Activated CD4-positive, alpha-beta T cell treated with anti-CD3 and anti-CD28 coated beads, Interleukin-10, Interleukin-2, amounts not matched to agents 100 ng/mL and 50 ng/mL, durations not matched to agents 16 hours and 8 hours (primary cell): ENCODE results near the gene PRDM16.

Experiments
- DNase-seq: peaks from one replicate; pipeline ENCODE4 v3.0.0-alpha.2; 2020

The PRDM16 gene

DNA sequence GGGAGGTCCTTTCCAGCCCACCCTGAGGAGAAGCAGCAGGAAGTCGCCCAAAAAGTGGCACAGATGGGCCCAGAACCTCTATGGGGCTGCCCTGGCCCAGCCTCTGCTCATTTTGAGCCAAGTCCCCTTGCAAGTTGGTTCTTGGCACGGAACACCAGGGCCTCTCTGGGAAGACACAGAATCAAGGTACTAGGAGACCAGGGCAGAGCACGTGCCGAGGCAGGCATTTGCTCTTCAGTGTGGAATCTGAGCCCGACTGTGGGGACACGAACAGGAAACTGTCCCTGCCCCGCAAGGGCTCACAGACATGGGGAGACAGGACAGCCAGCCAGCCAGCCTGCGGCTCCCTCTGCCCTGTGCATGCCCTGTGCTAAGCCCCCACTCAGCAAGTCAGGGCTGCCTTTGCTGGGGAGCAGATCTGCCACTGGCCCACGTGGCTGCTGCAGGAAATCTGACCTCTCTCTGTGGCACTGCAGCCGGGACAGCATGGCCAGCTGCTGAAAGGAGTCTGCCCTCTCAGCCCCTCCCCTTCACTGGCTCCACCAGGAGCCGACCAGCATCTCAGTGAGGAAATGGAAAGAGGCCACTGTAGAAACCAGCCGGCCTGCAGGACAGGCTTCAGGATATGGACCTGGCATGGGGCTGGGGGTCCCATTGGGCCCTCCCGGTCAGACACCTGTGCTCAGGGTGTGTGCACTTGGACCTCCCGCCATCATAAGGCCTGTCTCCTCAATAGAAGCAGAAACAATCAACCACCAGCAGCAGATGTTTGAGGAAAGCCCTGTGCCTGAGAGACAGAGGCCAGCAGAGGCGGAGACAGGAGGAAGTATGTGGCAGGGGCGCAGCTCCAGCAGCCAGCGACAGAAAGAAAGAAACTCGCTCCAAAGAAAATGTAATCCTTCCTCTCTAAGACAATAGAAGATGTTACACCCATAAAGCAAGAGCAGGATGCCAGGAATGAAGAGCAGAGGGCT, 389.2 kb downstream of the PRDM16 start:
- no peak for DNase-seq

- DNase-seq: no peak
Measured at GRCh38 chr1:3459051-3459908, 390.3 kb downstream of the PRDM16 start.

- DNase-seq: no peak
Measured at GRCh38 chr1:3459940-3460671, 391.1 kb downstream of the PRDM16 start.

DNA sequence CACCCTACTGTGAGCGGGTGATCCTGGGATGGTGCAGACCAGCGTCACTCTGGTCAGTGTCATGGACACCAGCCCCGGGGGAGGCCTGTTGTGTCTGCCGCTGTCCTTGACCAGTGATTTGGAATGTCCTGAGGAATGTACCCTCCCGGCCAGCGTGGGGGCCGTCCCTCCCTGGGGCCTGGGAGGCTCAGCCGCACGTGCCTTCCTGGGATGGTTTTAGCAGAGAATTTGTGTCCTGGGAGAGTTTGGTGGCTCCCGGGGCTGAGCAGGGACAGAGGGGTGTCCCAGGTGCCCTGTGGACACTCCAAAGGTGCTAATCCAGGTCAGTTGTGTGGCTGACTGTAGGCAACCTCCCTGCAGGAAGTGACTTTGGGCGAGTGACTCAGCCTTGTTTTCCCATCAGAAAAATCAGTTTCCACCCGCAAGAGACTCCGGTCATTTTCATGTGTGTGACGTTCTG, 391.7 kb downstream of the PRDM16 start:
- no peak for DNase-seq

DNA sequence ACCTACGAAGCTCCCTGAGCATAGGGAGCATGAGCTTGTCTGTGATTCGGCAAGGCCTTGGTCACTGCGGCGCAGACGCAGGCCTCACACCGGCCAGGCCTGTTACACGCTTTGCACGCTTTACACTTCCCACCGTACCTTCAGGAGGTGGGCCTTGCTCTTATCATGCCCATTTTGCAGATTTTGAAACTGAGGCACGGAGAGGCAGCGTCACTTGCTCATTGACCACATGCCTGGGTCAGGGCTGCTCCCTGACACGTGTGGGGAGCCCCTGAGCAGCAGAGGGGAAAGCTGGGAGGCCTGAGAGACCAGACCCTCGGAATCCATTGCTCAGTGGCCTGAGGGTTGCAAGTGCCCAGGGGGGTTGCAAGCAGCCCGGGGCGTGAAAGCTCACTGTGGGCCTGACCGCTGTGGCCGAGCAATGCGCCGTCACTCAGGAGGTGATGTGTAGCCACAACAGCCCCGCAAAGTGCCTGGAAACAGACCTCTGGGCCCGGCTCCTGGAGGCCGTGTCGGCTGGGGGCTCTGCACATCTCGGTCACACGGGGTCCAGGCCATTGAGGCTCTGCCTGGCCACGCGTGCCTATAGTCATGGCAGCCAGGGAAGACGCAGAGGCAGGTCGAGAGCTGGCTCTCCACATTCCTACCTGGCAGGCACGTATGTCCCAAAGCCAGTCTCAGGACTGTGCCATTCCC, 392.4 kb downstream of the PRDM16 start:
- DNase-seq: no peak

DNA sequence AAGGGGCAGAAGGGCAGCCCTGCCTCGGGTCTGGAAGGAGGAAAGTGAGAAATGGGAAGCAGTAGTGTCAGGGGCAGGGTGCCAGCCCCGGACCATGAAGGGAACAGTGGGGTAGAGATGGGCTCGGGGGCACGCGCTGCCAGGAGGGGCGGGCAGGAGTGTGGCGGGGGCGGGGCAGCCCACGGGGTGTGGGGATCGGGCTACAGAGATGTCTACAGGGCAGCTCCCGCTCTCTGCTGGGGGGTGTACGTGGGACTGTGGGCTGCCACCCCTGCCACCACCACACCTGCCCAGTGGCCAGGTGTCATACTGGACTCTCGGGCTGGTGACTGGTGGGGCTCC, 392.9 kb downstream of the PRDM16 start:
- no peak for DNase-seq

GRCh38 chr1:3462356-3463012, 393.5 kb downstream of the PRDM16 start:
- DNase-seq: no peak

DNA sequence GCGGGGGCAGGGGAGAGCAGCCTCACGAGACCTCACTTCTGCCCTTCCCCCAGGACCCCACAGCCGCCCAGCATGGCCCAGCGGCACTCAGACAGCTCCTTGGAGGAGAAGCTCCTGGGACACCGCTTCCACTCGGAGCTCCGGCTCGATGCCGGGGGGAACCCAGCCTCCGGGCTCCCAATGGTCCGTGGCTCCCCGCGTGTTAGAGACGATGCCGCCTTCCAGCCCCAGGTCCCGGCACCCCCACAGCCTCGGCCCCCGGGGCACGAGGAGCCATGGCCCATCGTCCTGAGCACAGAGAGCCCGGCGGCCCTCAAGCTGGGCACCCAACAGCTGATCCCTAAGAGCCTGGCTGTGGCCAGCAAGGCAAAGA, 394.0 kb downstream of the PRDM16 start:
- no peak for DNase-seq

DNA sequence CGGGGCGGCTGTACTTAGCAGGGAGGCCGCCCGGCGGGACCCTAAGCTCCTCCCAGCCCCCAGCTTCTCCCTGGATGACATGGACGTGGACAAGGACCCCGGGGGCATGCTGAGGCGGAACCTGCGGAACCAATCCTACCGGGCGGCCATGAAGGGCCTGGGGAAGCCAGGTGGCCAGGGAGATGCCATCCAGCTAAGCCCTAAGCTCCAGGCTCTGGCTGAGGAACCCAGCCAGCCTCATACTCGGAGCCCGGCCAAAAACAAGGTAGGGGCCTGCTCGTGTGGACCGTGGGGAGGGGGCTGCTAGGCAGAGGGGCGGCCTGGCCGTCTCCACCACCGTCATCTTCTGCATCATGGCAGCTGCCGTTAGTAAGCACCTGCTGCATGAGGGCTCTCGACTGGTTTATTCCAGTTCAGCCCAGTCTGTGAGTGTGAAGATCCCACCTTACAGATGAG, 394.4 kb downstream of the PRDM16 start:
- no peak for DNase-seq

- DNase-seq: no peak
Measured at GRCh38 chr1:3463891-3464648, 395.1 kb downstream of the PRDM16 start.

DNA sequence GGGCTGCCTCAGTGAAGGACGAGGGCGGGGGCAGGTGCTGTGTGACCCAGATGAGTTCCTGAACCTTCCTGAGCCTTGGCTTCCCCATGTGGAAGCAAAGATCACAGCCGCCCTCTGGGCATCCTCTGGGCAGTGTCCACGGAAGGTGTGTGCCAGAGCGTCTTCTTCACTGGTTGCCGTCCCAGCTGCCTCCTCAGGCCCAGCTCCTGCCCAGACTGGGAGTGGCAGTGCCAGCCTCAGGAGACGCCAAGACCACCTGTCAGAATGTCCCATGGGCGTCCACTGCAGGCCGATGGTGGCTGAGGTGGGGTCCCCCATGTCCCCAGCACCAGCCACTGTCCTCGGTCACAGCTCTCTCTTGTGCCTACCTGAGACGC, 395.6 kb downstream of the PRDM16 start:
- no peak for DNase-seq

- DNase-seq: no peak
Measured at GRCh38 chr1:3465091-3465934, 396.3 kb downstream of the PRDM16 start.

DNA sequence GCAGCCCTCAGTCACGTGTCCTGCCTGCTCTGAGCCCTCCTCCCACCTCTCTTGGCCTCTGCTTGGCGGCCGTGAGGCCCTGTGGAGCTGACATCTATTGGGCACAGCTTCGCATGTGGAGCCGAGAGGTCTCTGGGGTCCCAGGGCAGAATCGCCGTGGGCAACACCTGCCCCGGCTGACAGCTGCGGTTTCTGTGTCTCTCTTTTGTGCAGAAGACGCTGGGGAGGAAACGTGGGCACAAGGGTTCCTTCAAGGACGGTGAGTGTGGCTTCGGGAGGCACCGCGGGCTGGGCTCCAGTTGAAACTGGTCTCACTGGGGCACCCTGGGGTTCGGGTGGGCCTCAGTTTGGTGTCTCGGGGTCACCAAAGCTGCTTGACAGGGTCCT, 396.9 kb downstream of the PRDM16 start:
- no peak for DNase-seq

DNA sequence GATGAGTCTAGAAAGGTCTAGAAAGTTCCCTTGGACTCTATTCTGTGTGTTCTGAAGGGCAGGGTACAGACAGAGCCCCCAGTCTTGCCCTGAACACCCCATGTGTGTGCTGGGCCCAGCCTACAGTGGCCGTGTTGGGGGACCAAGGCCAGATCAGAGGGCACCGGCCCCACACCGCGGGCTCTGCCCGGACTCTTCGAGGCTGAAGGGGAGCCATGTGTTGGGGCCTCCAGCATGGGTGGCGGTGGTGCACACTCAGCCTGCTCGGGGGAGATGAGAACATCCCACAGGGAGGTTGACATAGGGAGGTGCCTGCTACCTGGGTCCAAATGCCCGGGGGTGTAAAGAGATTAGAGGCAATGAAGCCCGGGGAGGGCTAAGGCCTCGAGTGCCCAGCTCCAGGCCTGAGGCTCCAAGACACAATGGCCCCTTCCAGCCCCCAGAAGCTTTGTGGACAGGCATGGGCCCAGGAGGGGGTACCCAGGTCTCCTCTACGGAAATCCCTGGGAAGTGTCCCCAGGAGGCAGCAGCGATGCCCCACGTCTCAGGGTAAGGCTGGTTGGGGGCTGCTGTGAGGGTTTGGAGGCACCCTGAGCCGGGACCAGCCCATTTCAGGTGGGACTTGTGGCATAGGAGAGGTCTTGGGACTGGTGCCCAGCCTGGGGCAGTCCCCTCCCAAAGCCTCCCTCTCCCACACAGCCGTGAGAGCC, 397.5 kb downstream of the PRDM16 start:
- no peak for DNase-seq

DNA sequence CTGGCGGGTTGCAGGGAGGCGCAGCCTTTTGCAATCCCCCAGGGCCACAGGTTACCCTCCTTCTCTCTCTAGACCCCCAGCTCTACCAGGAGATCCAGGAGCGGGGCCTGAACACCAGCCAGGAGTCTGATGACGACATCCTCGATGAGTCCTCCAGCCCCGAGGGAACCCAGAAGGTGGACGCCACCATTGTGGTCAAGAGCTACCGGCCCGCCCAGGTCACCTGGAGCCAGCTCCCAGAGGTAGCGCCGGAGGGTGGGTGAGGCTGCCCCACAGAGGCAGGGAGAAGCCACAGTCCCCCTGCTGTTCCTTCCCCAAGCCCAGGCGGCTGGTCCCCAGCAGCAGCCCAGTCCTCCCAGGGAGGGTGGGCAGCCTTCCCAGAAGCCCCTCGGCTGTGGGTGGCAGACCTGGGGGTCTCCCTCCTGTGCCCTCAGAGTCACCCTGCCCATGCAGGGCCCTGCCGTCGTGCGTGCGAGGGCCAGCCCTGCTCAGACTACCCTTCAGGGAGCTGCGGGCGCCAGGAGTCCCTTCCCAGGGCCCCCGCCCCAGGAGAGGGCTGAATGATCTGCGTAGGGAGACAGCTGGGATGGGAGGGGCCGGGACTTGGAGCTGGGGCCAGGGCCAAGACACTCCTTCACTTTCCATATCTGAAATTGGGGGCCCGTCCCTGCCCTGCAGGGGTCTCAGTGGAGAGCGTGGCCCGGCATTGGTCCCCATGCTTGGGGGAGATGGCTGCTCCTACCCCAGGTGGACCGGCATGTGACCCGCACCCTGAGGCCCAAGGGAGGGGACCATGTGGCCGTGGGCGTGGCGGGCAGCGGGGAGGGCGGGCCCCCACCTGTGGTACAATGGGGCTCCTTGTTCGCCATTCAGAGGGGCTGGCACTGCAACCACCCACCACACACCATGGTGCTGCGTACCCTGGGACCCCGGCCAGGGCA, 398.4 kb downstream of the PRDM16 start:
- DNase-seq: no peak

- no peak for DNase-seq
Measured at GRCh38 chr1:3468236-3469103, 399.5 kb downstream of the PRDM16 start.
